NT2/D1 (cell line): ENCODE results near the gene ZNF436.
"Not testable (repeated sequence)": the region's sequence is repeated elsewhere in the genome, so short reads cannot be mapped to it uniquely, and the experiment has no call there.

Experiments used
- DNase-seq: peaks from one replicate; pipeline ENCODE4 v3.0.0-alpha.2; 2011; ENCODE audit warnings: low read depth, low spot score
- H3K27me3 ChIP-seq: 2 replicates; pipeline ENCODE4 v1.6.0; 2011; ENCODE audit warnings: mild to moderate bottlenecking; ENCODE audit not compliant: insufficient read length, insufficient read depth
- H3K36me3 ChIP-seq: 2 replicates; pipeline ENCODE4 v1.6.1; 2011; ENCODE audit warnings: mild to moderate bottlenecking, low read length, mixed read lengths; ENCODE audit not compliant: insufficient read depth, insufficient read length
- H3K4me1 ChIP-seq: 2 replicates; pipeline ENCODE4 v1.5.1; 2011; ENCODE audit not compliant: insufficient read depth, insufficient read length
- H3K4me3 ChIP-seq: 2 replicates; pipeline ENCODE4 v1.5.1; 2011; ENCODE audit warnings: low read depth; ENCODE audit not compliant: insufficient read length
- H3K9ac ChIP-seq: 2 replicates; pipeline ENCODE4 v1.6.0; 2011; ENCODE audit warnings: low read depth; ENCODE audit not compliant: insufficient read length
- H3K9me3 ChIP-seq: 2 replicates; pipeline ENCODE4 v1.5.1; 2011; ENCODE audit warnings: mild to moderate bottlenecking, low read length; ENCODE audit not compliant: insufficient read depth
- SUZ12 ChIP-seq: IDR thresholded peaks from 2 replicates; pipeline ENCODE4 v1.6.1; 2011; ENCODE audit not compliant: insufficient read length, insufficient read depth; ENCODE audit errors: extremely low read depth
- YY1 ChIP-seq: IDR thresholded peaks from 2 replicates; pipeline ENCODE4 v1.6.1; 2011; ENCODE audit not compliant: insufficient read length, insufficient read depth
- ZNF274 ChIP-seq: IDR thresholded peaks from 2 replicates; pipeline ENCODE4 v1.6.1; 2011; ENCODE audit warnings: mild to moderate bottlenecking, low read depth, low read length

Gene ZNF436

GRCh38 chr1:23330846-23331245 is 38.8 kb downstream of the ZNF436 start:
- TF ChIP-seq ZNF274 = no peak
- no peak for TF ChIP-seq YY1
- no peak for TF ChIP-seq SUZ12
- H3K27me3 ChIP-seq = no peaks in the 10 kb centered on the region
- peaks cover 85% of the 10 kb centered on the region for H3K36me3 ChIP-seq
- H3K9me3 ChIP-seq = no peaks in the 10 kb centered on the region
- no peaks in the 10 kb centered on the region for H3K4me1 ChIP-seq
- H3K4me3 ChIP-seq = no peak overlapping the region
- H3K9ac ChIP-seq = no peak overlapping the region
- DNase-seq = no peak

GRCh38 chr1:23325393-23325792 is 44.2 kb downstream of the ZNF436 start:
- Histone ChIP-seq H3K36me3 (peaks cover 74% of the 10 kb centered on the region), H3K9me3 (no peaks in the 10 kb centered on the region), H3K27me3 (no peaks in the 10 kb centered on the region), H3K4me1 (no peaks in the 10 kb centered on the region), H3K9ac (no peak overlapping the region), H3K4me3 (no peak overlapping the region)
- DNase-seq = no peak
- TF ChIP-seq ZNF274 (no peak), SUZ12 (no peak), YY1 (no peak)

- no peaks in the 10 kb centered on the region for H3K9me3 ChIP-seq
- TF ChIP-seq ZNF274 (no peak), SUZ12 (no peak), YY1 (no peak)
- H3K4me3 ChIP-seq = no peak overlapping the region
- no peaks in the 10 kb centered on the region for H3K27me3 ChIP-seq
- DNase-seq = no peak
- no peaks in the 10 kb centered on the region for H3K4me1 ChIP-seq
- no peak overlapping the region for H3K9ac ChIP-seq
- peaks cover 75% of the 10 kb centered on the region for H3K36me3 ChIP-seq
These were observed 46.9 kb downstream of the ZNF436 start for GRCh38 chr1:23322770-23323169.

- not testable (repeated sequence) for H3K4me1 ChIP-seq, H3K9ac ChIP-seq, H3K4me3 ChIP-seq, H3K9me3 ChIP-seq, DNase-seq, H3K27me3 ChIP-seq
- H3K36me3 ChIP-seq = peaks cover 67% of the 10 kb centered on the region
These were observed 59.4 kb downstream of the ZNF436 start for GRCh38 chr1:23310280-23310679.
